ENCODE results near the gene ANKRD29. TPM values are rescaled to one million over a fixed set of nuclear protein-coding genes. Genes with fewer than 3 reads are reported as not detected.

The ANKRD29 gene
- total and polyA plus RNA-seq, 2 of the 4 experiments (the other 2 are of a cell fraction) = 0.18 to 0.31 TPM

DNA sequence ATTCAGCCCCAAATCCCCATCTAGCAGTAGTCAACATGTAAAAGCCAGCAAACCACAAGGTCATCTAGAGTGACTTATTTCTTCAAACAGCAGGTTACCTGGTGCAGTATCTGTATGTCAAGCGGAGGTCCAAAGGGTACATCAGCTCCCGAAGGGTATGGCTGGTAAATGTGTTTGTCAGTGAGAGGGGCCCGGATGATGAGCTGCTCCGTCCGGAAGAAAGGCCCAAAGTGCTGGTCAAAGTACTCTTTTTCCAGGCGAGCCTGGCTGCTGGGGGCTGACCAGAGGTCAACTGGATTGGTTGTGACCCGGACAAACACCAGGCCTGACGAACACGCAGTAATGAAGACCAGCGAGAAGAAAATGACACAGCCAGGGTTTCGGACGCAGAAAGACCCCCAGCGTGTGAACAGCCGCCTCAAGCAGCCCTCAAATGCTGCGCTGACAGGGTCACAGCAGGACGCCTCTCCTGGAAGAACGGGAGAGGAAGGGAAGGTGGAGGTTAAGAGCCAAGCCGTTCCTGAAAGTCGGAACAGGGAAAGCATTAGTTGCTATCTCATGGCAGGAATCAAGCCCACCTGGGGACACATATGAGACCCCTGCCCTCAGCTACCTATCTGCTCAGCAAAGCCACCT is 106.4 kb downstream of the ANKRD29 start:
- intact Hi-C loops (cut with micrococcal nuclease) (no loop called here), in situ Hi-C loops (cut with MboI; ENCODE audit: low sequenced_read_pairs) (no loop called here), dilution Hi-C loops (cut with HindIII; ENCODE audit: low sequenced_read_pairs, unreplicated experiment) (no loop called here)
- Histone ChIP-seq H2BK5ac (ENCODE audit: low read depth, low read length, poor library complexity, severe bottlenecking) (no peak overlapping the region), H3K4me3 (ENCODE audit: insufficient read depth, low read depth, low read length) (no peak overlapping the region), H2BK15ac (ENCODE audit: low read depth, low read length) (no peak overlapping the region), H2AFZ (replicated peaks; ENCODE audit: low read length, poor library complexity) (no peak overlapping the region), H3K79me1 (ENCODE audit: low read depth in 1 of 2, low read length in 2 of 2) (peaks cover 1 to 3% of the 10 kb centered on the region in 2 experiments; a peak in 1 of 4 replicates), H3K4me2 (ENCODE audit: low read depth, low read length) (no peak overlapping the region), H3K9ac (ENCODE audit: low read depth, low read length) (no peak overlapping the region), H4K91ac (ENCODE audit: insufficient read depth, low read depth, low read length) (no peak overlapping the region), H3K14ac (replicated peaks; ENCODE audit: low read depth, low read length) (no peak overlapping the region), H3K56ac (ENCODE audit: extremely low read depth, insufficient read depth, low read length) (no peak overlapping the region), H2BK120ac (ENCODE audit: low read depth, low read length) (no peak overlapping the region), H4K5ac (ENCODE audit: low read depth, low read length) (no peak overlapping the region), H3K4me1 (ENCODE audit: control insufficient read depth, insufficient read depth, low read length) (no peaks in the 10 kb centered on the region), H3K4ac (ENCODE audit: low read depth, low read length) (no peak overlapping the region), H2AK5ac (ENCODE audit: low read depth, low read length) (no peak overlapping the region), H2AK9ac (replicated peaks; ENCODE audit: low read depth, low read length, poor library complexity) (no peak overlapping the region), H3K27me3 (ENCODE audit: control insufficient read depth, insufficient read depth, low read length) (no peaks in the 10 kb centered on the region), H3K9me1 (ENCODE audit: insufficient read depth, low read length) (peaks cover 3% of the 10 kb centered on the region; the same call in 1 of the 2 replicates), H2BK20ac (ENCODE audit: low read depth, low read length) (no peak overlapping the region), H3K9me3 (ENCODE audit: control insufficient read depth, insufficient read depth, low read length) (no peaks in the 10 kb centered on the region), H3K36me3 (ENCODE audit: control insufficient read depth, insufficient read depth, low read length) (peaks cover 50% of the 10 kb centered on the region), H3K18ac (ENCODE audit: low read depth, low read length) (no peak overlapping the region), H4K20me1 (ENCODE audit: insufficient read depth, low read length) (0 out of 2 replicates have a peak, but pooled peaks cover 2% of the 10 kb centered on the region), H3K23ac (ENCODE audit: low read depth, low read length) (no peak overlapping the region), H4K8ac (ENCODE audit: low read depth in 2 of 2, low read length in 2 of 2) (no peak overlapping the region), H3K27ac (ENCODE audit: insufficient read depth, low read length) (no peak overlapping the region)
- ChIA-PET POLR2A (ENCODE audit: unreplicated experiment) (no interaction called here), CTCF (no interaction called here)
- ATAC-seq (ENCODE audit: low read depth) (no peak), DNase-seq (no peak)
- no TSS peak for BruUV-seq (replicated peaks)
- TF ChIP-seq, protein P1, sequence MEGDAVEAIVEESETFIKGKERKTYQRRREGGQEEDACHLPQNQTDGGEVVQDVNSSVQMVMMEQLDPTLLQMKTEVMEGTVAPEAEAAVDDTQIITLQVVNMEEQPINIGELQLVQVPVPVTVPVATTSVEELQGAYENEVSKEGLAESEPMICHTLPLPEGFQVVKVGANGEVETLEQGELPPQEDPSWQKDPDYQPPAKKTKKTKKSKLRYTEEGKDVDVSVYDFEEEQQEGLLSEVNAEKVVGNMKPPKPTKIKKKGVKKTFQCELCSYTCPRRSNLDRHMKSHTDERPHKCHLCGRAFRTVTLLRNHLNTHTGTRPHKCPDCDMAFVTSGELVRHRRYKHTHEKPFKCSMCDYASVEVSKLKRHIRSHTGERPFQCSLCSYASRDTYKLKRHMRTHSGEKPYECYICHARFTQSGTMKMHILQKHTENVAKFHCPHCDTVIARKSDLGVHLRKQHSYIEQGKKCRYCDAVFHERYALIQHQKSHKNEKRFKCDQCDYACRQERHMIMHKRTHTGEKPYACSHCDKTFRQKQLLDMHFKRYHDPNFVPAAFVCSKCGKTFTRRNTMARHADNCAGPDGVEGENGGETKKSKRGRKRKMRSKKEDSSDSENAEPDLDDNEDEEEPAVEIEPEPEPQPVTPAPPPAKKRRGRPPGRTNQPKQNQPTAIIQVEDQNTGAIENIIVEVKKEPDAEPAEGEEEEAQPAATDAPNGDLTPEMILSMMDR (conservative IDR thresholded peaks at IDR 0.05; ENCODE audit: low read depth, low read length) = no peak
- no peak for TF ChIP-seq MXI1 (IDR thresholded peaks at IDR 0.05; ENCODE audit: borderline replicate concordance, low read depth, low read length)
- TF ChIP-seq, protein P2, sequence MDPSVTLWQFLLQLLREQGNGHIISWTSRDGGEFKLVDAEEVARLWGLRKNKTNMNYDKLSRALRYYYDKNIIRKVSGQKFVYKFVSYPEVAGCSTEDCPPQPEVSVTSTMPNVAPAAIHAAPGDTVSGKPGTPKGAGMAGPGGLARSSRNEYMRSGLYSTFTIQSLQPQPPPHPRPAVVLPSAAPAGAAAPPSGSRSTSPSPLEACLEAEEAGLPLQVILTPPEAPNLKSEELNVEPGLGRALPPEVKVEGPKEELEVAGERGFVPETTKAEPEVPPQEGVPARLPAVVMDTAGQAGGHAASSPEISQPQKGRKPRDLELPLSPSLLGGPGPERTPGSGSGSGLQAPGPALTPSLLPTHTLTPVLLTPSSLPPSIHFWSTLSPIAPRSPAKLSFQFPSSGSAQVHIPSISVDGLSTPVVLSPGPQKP (IDR thresholded peaks at IDR 0.05; ENCODE audit: borderline replicate concordance, low read depth, low read length) = no peak
- no peak for TF ChIP-seq MAFK (IDR thresholded peaks at IDR 0.05; ENCODE audit: low read depth, low read length)
- 99% methylated on average over 14 of the region's 19 CpGs; no CpG with 5 or more reads in 1 of the 2 experiments for WGBS, 2 experiments (ENCODE audit: extremely low coverage in 2 of 2, insufficient read length in 1 of 2)

All from IMR-90 (cell line).